DND-41 (cell line): ENCODE data around the gene RPL41.

ENCODE experiments used
- CTCF ChIP-seq: IDR thresholded peaks from 2 replicates; pipeline ENCODE4 v1.5.1; 2012; ENCODE audit warnings: borderline replicate concordance, low read length, moderate library complexity, mild to moderate bottlenecking; ENCODE audit not compliant: poor library complexity, severe bottlenecking; ENCODE audit errors: extremely low read depth
- EZH2 ChIP-seq: IDR thresholded peaks from 3 replicates; pipeline ENCODE4 v1.6.1; 2012; ENCODE audit warnings: borderline replicate concordance, low read depth, mild to moderate bottlenecking, moderate library complexity, low read length, inconsistent platforms; ENCODE audit not compliant: severe bottlenecking

- TF ChIP-seq EZH2 (no peak), CTCF (no peak)
Measured at GRCh38 chr12:56081393-56082347, 34.8 kb upstream of the RPL41 start.
